Epidermal melanocyte (primary cell): ENCODE results near the gene MACROD1.
"Not testable (repeated sequence)": the region's sequence is repeated elsewhere in the genome, so short reads cannot be mapped to it uniquely, and the experiment has no call there.

ENCODE experiments used
- DNase-seq: peaks from one replicate; pipeline ENCODE4 v3.0.0; 2011; ENCODE audit warnings: low spot score; ENCODE audit not compliant: insufficient read length

Gene MACROD1

GRCh38 chr11:64185693-64186491, 20.0 kb upstream of the MACROD1 start, which contains the start of gene STIP1:
Gene STIP1 (plus strand): TSS chr11:64186171. CDS start chr11:64186262, 91 bp downstream.
- DNase-seq: peak; percentile 98

GRCh38 chr11:64185175-64185692, 19.3 kb upstream of the MACROD1 start:
- no peak for DNase-seq

- no peak for DNase-seq
Observed at GRCh38 chr11:64183890-64184289, 18.0 kb upstream of the MACROD1 start.

GRCh38 chr11:64181506-64182411, 15.8 kb upstream of the MACROD1 start:
- DNase-seq: peak; percentile 71

GRCh38 chr11:64180891-64181290, 15.0 kb upstream of the MACROD1 start:
- DNase-seq: no peak

- DNase-seq: no peak
Observed at GRCh38 chr11:64178951-64179639, 13.2 kb upstream of the MACROD1 start.

GRCh38 chr11:64178203-64178602, 12.3 kb upstream of the MACROD1 start:
- DNase-seq: no peak

GRCh38 chr11:64176751-64177150, 10.8 kb upstream of the MACROD1 start:
- DNase-seq: no peak

GRCh38 chr11:64173616-64174355, 7.9 kb upstream of the MACROD1 start:
- no peak for DNase-seq

GRCh38 chr11:64170419-64170818, 4.5 kb upstream of the MACROD1 start:
- no peak for DNase-seq

- DNase-seq: no peak
Observed at GRCh38 chr11:64165481-64165841, 452 bp downstream of the MACROD1 start.

GRCh38 chr11:64164392-64165312, 1.3 kb downstream of the MACROD1 start:
- DNase-seq: no peak

- no peak for DNase-seq
Observed at GRCh38 chr11:64163951-64164350, 2.0 kb downstream of the MACROD1 start.

- DNase-seq: not testable (repeated sequence)
Observed at GRCh38 chr11:64162769-64163168, 3.1 kb downstream of the MACROD1 start.

- DNase-seq: no peak
Observed at GRCh38 chr11:64161037-64161436, 4.9 kb downstream of the MACROD1 start.

- DNase-seq: no peak
Observed at GRCh38 chr11:64157631-64158394, 8.1 kb downstream of the MACROD1 start.

- DNase-seq: no peak
Observed at GRCh38 chr11:64156235-64157011, 9.5 kb downstream of the MACROD1 start.

GRCh38 chr11:64153812-64154211, 12.1 kb downstream of the MACROD1 start:
- DNase-seq: no peak
